ENCODE measurements around the gene USP5.

Gene USP5

GRCh38 chr12:6846316-6846869 is 5.6 kb upstream of the USP5 start:
- Histone ChIP-seq H3K9me3 (ENCODE audit: control insufficient read depth in 1 of 2, low read length in 2 of 2) (no peaks in the 10 kb centered on the region), H3K27me3 (ENCODE audit: low read depth, low read length) (no peaks in the 10 kb centered on the region), H3K4me1 (ENCODE audit: control insufficient read depth in 1 of 2, insufficient read depth in 2 of 2, low read length in 2 of 2) (peaks cover 6 to 7% of the 10 kb centered on the region in 2 donors), H3K36me3 (ENCODE audit: control insufficient read depth in 1 of 2, insufficient read depth in 2 of 2, low read length in 2 of 2) (peaks cover 9 to 50% of the 10 kb centered on the region in 2 donors), H3K27ac (ENCODE audit: low read length) (no peak overlapping the region), H3K4me3 (ENCODE audit: low read depth in 1 of 2, low read length in 2 of 2) (no peak overlapping the region)

- H3K27me3 ChIP-seq (ENCODE audit: low read depth, low read length), result no peaks in the 10 kb centered on the region
- no peak overlapping the region for H3K4me3 ChIP-seq (ENCODE audit: low read depth in 1 of 2, low read length in 2 of 2)
- no peaks in the 10 kb centered on the region for H3K9me3 ChIP-seq (ENCODE audit: control insufficient read depth in 1 of 2, low read length in 2 of 2)
- peaks cover 6 to 7% of the 10 kb centered on the region in 2 donors for H3K4me1 ChIP-seq (ENCODE audit: control insufficient read depth in 1 of 2, insufficient read depth in 2 of 2, low read length in 2 of 2)
- H3K36me3 ChIP-seq (ENCODE audit: control insufficient read depth in 1 of 2, insufficient read depth in 2 of 2, low read length in 2 of 2), result peaks cover 9 to 50% of the 10 kb centered on the region in 2 donors
- no peak overlapping the region for H3K27ac ChIP-seq (ENCODE audit: low read length)
These were observed 4.3 kb upstream of the USP5 start for GRCh38 chr12:6847676-6848075.

GRCh38 chr12:6849427-6849826 is 2.5 kb upstream of the USP5 start:
- no peak overlapping the region for H3K27ac ChIP-seq (ENCODE audit: low read length)
- no peak overlapping the region for H3K4me3 ChIP-seq (ENCODE audit: low read depth in 1 of 2, low read length in 2 of 2)
- H3K4me1 ChIP-seq (ENCODE audit: control insufficient read depth in 1 of 2, insufficient read depth in 2 of 2, low read length in 2 of 2), result peaks cover 14 to 22% of the 10 kb centered on the region in 2 donors
- no peaks in the 10 kb centered on the region for H3K27me3 ChIP-seq (ENCODE audit: low read depth, low read length)
- H3K36me3 ChIP-seq (ENCODE audit: control insufficient read depth in 1 of 2, insufficient read depth in 2 of 2, low read length in 2 of 2), result peaks cover 9 to 48% of the 10 kb centered on the region in 2 donors
- no peaks in the 10 kb centered on the region for H3K9me3 ChIP-seq (ENCODE audit: control insufficient read depth in 1 of 2, low read length in 2 of 2)

- Histone ChIP-seq H3K4me1 (ENCODE audit: control insufficient read depth in 1 of 2, insufficient read depth in 2 of 2, low read length in 2 of 2) (peaks cover 14 to 22% of the 10 kb centered on the region in 2 donors), H3K4me3 (ENCODE audit: low read depth in 1 of 2, low read length in 2 of 2) (peak overlapping the region in 1 of 2 donors; percentile 89)
These were observed 1.9 kb upstream of the USP5 start for GRCh38 chr12:6849976-6850560.

GRCh38 chr12:6850796-6851152 is 1.2 kb upstream of the USP5 start:
- Histone ChIP-seq H3K27ac (ENCODE audit: low read length) (peak overlapping the region; percentile 99), H3K27me3 (ENCODE audit: low read depth, low read length) (no peaks in the 10 kb centered on the region), H3K9me3 (ENCODE audit: control insufficient read depth in 1 of 2, low read length in 2 of 2) (no peaks in the 10 kb centered on the region), H3K36me3 (ENCODE audit: control insufficient read depth in 1 of 2, insufficient read depth in 2 of 2, low read length in 2 of 2) (peaks cover 10 to 38% of the 10 kb centered on the region in 2 donors), H3K4me1 (ENCODE audit: control insufficient read depth in 1 of 2, insufficient read depth in 2 of 2, low read length in 2 of 2) (peaks cover 14 to 22% of the 10 kb centered on the region in 2 donors), H3K4me3 (ENCODE audit: low read depth in 1 of 2, low read length in 2 of 2) (peak overlapping the region; percentile 89 to 91)

More at GRCh38 chr12:6849976-6850560, 1.9 kb upstream of the USP5 start:
- peaks cover 9 to 41% of the 10 kb centered on the region in 2 donors for H3K36me3 ChIP-seq (ENCODE audit: control insufficient read depth in 1 of 2, insufficient read depth in 2 of 2, low read length in 2 of 2)
- H3K9me3 ChIP-seq (ENCODE audit: control insufficient read depth in 1 of 2, low read length in 2 of 2), result no peaks in the 10 kb centered on the region
- peak overlapping the region; percentile 5 for H3K27ac ChIP-seq (ENCODE audit: low read length)
- H3K27me3 ChIP-seq (ENCODE audit: low read depth, low read length), result no peaks in the 10 kb centered on the region

- peaks cover 14 to 22% of the 10 kb centered on the region in 2 donors for H3K4me1 ChIP-seq (ENCODE audit: control insufficient read depth in 1 of 2, insufficient read depth in 2 of 2, low read length in 2 of 2)
- H3K9me3 ChIP-seq (ENCODE audit: control insufficient read depth in 1 of 2, low read length in 2 of 2), result no peaks in the 10 kb centered on the region
- no peaks in the 10 kb centered on the region for H3K27me3 ChIP-seq (ENCODE audit: low read depth, low read length)
- H3K4me3 ChIP-seq (ENCODE audit: low read depth in 1 of 2, low read length in 2 of 2), result peak within 1 kb of the TSS; percentile 89 to 91
- peak within 1 kb of the TSS; percentile 99 for H3K27ac ChIP-seq (ENCODE audit: low read length)
- peaks cover 10 to 38% of the 10 kb centered on the region in 2 donors for H3K36me3 ChIP-seq (ENCODE audit: control insufficient read depth in 1 of 2, insufficient read depth in 2 of 2, low read length in 2 of 2)
These were observed 613 bp upstream of the USP5 start, which contains the start of gene CDCA3 for GRCh38 chr12:6851153-6851920. Gene CDCA3 (minus strand): TSS chr12:6851286. CDS start chr12:6850952, 334 bp downstream.

- no peaks in the 10 kb centered on the region for H3K27me3 ChIP-seq (ENCODE audit: low read depth, low read length)
- H3K4me1 ChIP-seq (ENCODE audit: control insufficient read depth in 1 of 2, insufficient read depth in 2 of 2, low read length in 2 of 2), result peaks cover 14 to 22% of the 10 kb centered on the region in 2 donors
- H3K27ac ChIP-seq (ENCODE audit: low read length), result peak overlapping the region; percentile 40
- H3K9me3 ChIP-seq (ENCODE audit: control insufficient read depth in 1 of 2, low read length in 2 of 2), result no peaks in the 10 kb centered on the region
- H3K4me3 ChIP-seq (ENCODE audit: low read depth in 1 of 2, low read length in 2 of 2), result peak overlapping the region; percentile 89 to 91
- peaks cover 22 to 38% of the 10 kb centered on the region in 2 donors for H3K36me3 ChIP-seq (ENCODE audit: control insufficient read depth in 1 of 2, insufficient read depth in 2 of 2, low read length in 2 of 2)
These were observed 853 bp downstream of the USP5 start for GRCh38 chr12:6852651-6853354.

GRCh38 chr12:6853626-6854025 is 1.7 kb downstream of the USP5 start:
- Histone ChIP-seq H3K36me3 (ENCODE audit: control insufficient read depth in 1 of 2, insufficient read depth in 2 of 2, low read length in 2 of 2) (peaks cover 30 to 47% of the 10 kb centered on the region in 2 donors), H3K4me1 (ENCODE audit: control insufficient read depth in 1 of 2, insufficient read depth in 2 of 2, low read length in 2 of 2) (peaks cover 14 to 22% of the 10 kb centered on the region in 2 donors), H3K27ac (ENCODE audit: low read length) (peak overlapping the region; percentile 37), H3K27me3 (ENCODE audit: low read depth, low read length) (no peaks in the 10 kb centered on the region), H3K4me3 (ENCODE audit: low read depth in 1 of 2, low read length in 2 of 2) (peak overlapping the region in 1 of 2 donors; percentile 91), H3K9me3 (ENCODE audit: control insufficient read depth in 1 of 2, low read length in 2 of 2) (no peaks in the 10 kb centered on the region)

- Histone ChIP-seq H3K4me3 (ENCODE audit: low read depth in 1 of 2, low read length in 2 of 2) (no peak overlapping the region), H3K27ac (ENCODE audit: low read length) (peak overlapping the region; percentile 37), H3K36me3 (ENCODE audit: control insufficient read depth in 1 of 2, insufficient read depth in 2 of 2, low read length in 2 of 2) (peaks cover 34 to 50% of the 10 kb centered on the region in 2 donors), H3K4me1 (ENCODE audit: control insufficient read depth in 1 of 2, insufficient read depth in 2 of 2, low read length in 2 of 2) (peaks cover 14 to 22% of the 10 kb centered on the region in 2 donors), H3K27me3 (ENCODE audit: low read depth, low read length) (no peaks in the 10 kb centered on the region), H3K9me3 (ENCODE audit: control insufficient read depth in 1 of 2, low read length in 2 of 2) (no peaks in the 10 kb centered on the region)
These were observed 2.1 kb downstream of the USP5 start for GRCh38 chr12:6854036-6854435.

- Histone ChIP-seq H3K4me3 (ENCODE audit: low read depth in 1 of 2, low read length in 2 of 2) (no peak overlapping the region), H3K36me3 (ENCODE audit: control insufficient read depth in 1 of 2, insufficient read depth in 2 of 2, low read length in 2 of 2) (peaks cover 40 to 56% of the 10 kb centered on the region in 2 donors), H3K27me3 (ENCODE audit: low read depth, low read length) (no peaks in the 10 kb centered on the region), H3K27ac (ENCODE audit: low read length) (no peak overlapping the region), H3K9me3 (ENCODE audit: control insufficient read depth in 1 of 2, low read length in 2 of 2) (no peaks in the 10 kb centered on the region), H3K4me1 (ENCODE audit: control insufficient read depth in 1 of 2, insufficient read depth in 2 of 2, low read length in 2 of 2) (peaks cover 14 to 22% of the 10 kb centered on the region in 2 donors)
These were observed 3.4 kb downstream of the USP5 start for GRCh38 chr12:6855322-6855721.

- Histone ChIP-seq H3K9me3 (ENCODE audit: control insufficient read depth in 1 of 2, low read length in 2 of 2) (no peaks in the 10 kb centered on the region), H3K4me1 (ENCODE audit: control insufficient read depth in 1 of 2, insufficient read depth in 2 of 2, low read length in 2 of 2) (peaks cover 0 to 4% of the 10 kb centered on the region in 2 donors), H3K36me3 (ENCODE audit: control insufficient read depth in 1 of 2, insufficient read depth in 2 of 2, low read length in 2 of 2) (peaks cover 73 to 84% of the 10 kb centered on the region in 2 donors), H3K4me3 (ENCODE audit: low read depth in 1 of 2, low read length in 2 of 2) (no peak overlapping the region), H3K27me3 (ENCODE audit: low read depth, low read length) (no peaks in the 10 kb centered on the region), H3K27ac (ENCODE audit: low read length) (no peak overlapping the region)
These were observed 6.8 kb downstream of the USP5 start for GRCh38 chr12:6858799-6859198.
